Endothelial cell of umbilical vein (primary cell): ENCODE data around the gene SNX18. TPM values are rescaled to one million over a fixed set of nuclear protein-coding genes. Genes with fewer than 3 reads are reported as not detected.

Source experiments
- BruUV-seq: library from RNA; stranded (reverse); fragments of 400-500 nt; replicated peaks from 2 replicates; lab custom pipeline; 2021; lab: Mats Ljungman, UMichigan
- CTCF ChIA-PET: fragments of 300-600, 350-600 bp; sonication (Branson Sonifier 250); formaldehyde crosslinking; loops from one replicate; lab custom pipeline; 2021; ENCODE audit warnings: antibody characterized with exemption, inconsistent platforms; lab: Charles Lee
- POLR2A ChIA-PET: fragments of 300-600, 350-600 bp; sonication (Branson Sonifier 250); formaldehyde crosslinking; loops from one replicate; lab custom pipeline; 2021; ENCODE audit warnings: antibody characterized with exemption, inconsistent platforms; lab: Charles Lee
- DNase-seq: peaks from one replicate; pipeline ENCODE4 v3.0.0-alpha.2; 2011; ENCODE audit warnings: low read depth, low spot score
- FAIRE-seq: peaks from 2 replicates; lab custom pipeline; 2011; peaks lifted over from hg19 to GRCh38; lab: Jason Lieb, UNC
- H2AFZ ChIP-seq: 2 replicates; pipeline ENCODE4 v1.6.0; 2012; ENCODE audit warnings: low read depth, low read length, control low read depth, inconsistent platforms
- H3K27ac ChIP-seq: 2 replicates; pipeline ENCODE4 v1.5.1; 2011; ENCODE audit warnings: low read depth, mild to moderate bottlenecking, control low read depth, low read length, moderate library complexity; ENCODE audit not compliant: insufficient read depth
- H3K27me3 ChIP-seq, 2 experiments: 2 replicates each; pipeline versions ENCODE4 v1.6.0 to v1.6.1; 2011; ENCODE audit warnings: low read length in 2 of 2, mixed read lengths in 1 of 2; ENCODE audit not compliant: control insufficient read depth in 2 of 2, insufficient read depth in 2 of 2
- H3K36me3 ChIP-seq, 2 experiments: 2 replicates in 1 of 2; 3 replicates in 1 of 2; pipeline ENCODE4 v1.5.1; 2011; ENCODE audit warnings: low read length in 2 of 2, mild to moderate bottlenecking in 1 of 2, moderate library complexity in 1 of 2; ENCODE audit not compliant: control insufficient read depth in 2 of 2, insufficient read depth in 2 of 2; ENCODE audit errors: extremely low read depth in 1 of 2
- H3K4me1 ChIP-seq: 3 replicates; pipeline ENCODE4 v1.5.1; 2011; ENCODE audit warnings: mild to moderate bottlenecking, low read length; ENCODE audit not compliant: control insufficient read depth, insufficient read depth; ENCODE audit errors: extremely low read depth
- H3K4me2 ChIP-seq: 2 replicates; pipeline ENCODE4 v1.6.1; 2011; ENCODE audit warnings: low read length, control low read depth, mixed read lengths; ENCODE audit not compliant: insufficient read depth
- H3K4me3 ChIP-seq, 3 experiments: fragments of 200-600 bp in 1 of 3; sonication (generic), shearing (Covaris generic) in 1 of 3; replicated peaks in 1 of 3; 2 replicates each; pipeline ENCODE4 v1.5.1; 2011 to 2016; ENCODE audit warnings: control low read depth in 3 of 3, low read length in 3 of 3, mild to moderate bottlenecking in 2 of 3, inconsistent platforms in 1 of 3, low read depth in 1 of 3, moderate library complexity in 1 of 3; ENCODE audit not compliant: insufficient read depth in 1 of 3
- H3K79me2 ChIP-seq: 2 replicates; pipeline ENCODE4 v1.6.0; 2012; ENCODE audit warnings: low read length, inconsistent platforms; ENCODE audit not compliant: control insufficient read depth, insufficient read depth
- H3K9ac ChIP-seq: replicated peaks from 2 replicates; pipeline ENCODE3; 2011; ENCODE audit warnings: low read length, control low read depth; ENCODE audit not compliant: insufficient read depth; ENCODE audit errors: extremely low read depth
- H3K9me1 ChIP-seq: replicated peaks from 3 replicates; pipeline ENCODE4 v1.6.0; 2011; ENCODE audit warnings: mild to moderate bottlenecking, low read length; ENCODE audit not compliant: control insufficient read depth, insufficient read depth; ENCODE audit errors: extremely low read depth
- H3K9me3 ChIP-seq: replicated peaks from 2 replicates; pipeline ENCODE4 v1.5.1; 2012; ENCODE audit warnings: low read length, inconsistent platforms; ENCODE audit not compliant: control insufficient read depth, insufficient read depth
- H4K20me1 ChIP-seq: replicated peaks from 2 replicates; pipeline ENCODE3; 2011; ENCODE audit warnings: mild to moderate bottlenecking, low read length; ENCODE audit not compliant: control insufficient read depth, insufficient read depth; ENCODE audit errors: extremely low read depth
- EZH2 ChIP-seq: IDR thresholded peaks from 2 replicates; pipeline ENCODE4 v1.6.1; 2012; ENCODE audit warnings: borderline replicate concordance, low read depth, mild to moderate bottlenecking, moderate library complexity, low read length, inconsistent platforms; ENCODE audit not compliant: severe bottlenecking
- FOS ChIP-seq: IDR thresholded peaks from 2 replicates; pipeline ENCODE4 v1.6.1; 2011; ENCODE audit warnings: mild to moderate bottlenecking, low read length, moderate library complexity, borderline replicate concordance; ENCODE audit not compliant: insufficient read depth
- GATA2 ChIP-seq: IDR thresholded peaks from 2 replicates; pipeline ENCODE4 v1.7.0; 2011; ENCODE audit warnings: low read depth, mild to moderate bottlenecking, moderate library complexity, mixed read lengths, low read length; ENCODE audit not compliant: insufficient read length, insufficient read depth
- JUN ChIP-seq: IDR thresholded peaks from 2 replicates; pipeline ENCODE4 v1.6.1; 2011; ENCODE audit warnings: borderline replicate concordance, low read depth; ENCODE audit not compliant: insufficient read length, insufficient read depth
- MYC ChIP-seq: IDR thresholded peaks from one replicate; pipeline ENCODE4 v1.6.1; 2011; ENCODE audit warnings: mild to moderate bottlenecking, low read depth, low read length
- POLR2A ChIP-seq: IDR thresholded peaks from 2 replicates; pipeline ENCODE4 v1.6.1; 2012; ENCODE audit warnings: low read depth, mild to moderate bottlenecking, control low read depth, low read length
- POLR2AphosphoS5 ChIP-seq: IDR thresholded peaks from 2 replicates; pipeline ENCODE4 v1.6.1; 2012; ENCODE audit warnings: low read depth, mild to moderate bottlenecking, control low read depth, low read length, moderate library complexity; ENCODE audit not compliant: insufficient read depth
- dilution Hi-C: fragments of 300-500 bp; cut with MboI; formaldehyde crosslinking; loops from one replicate; pipeline ENCODE4 v1.15.0; 2019; ENCODE audit warnings: low sequenced_read_pairs; ENCODE audit not compliant: extremely low pct_ligation_motif_present
- intact Hi-C: fragments of 100-400 bp; cut with micrococcal nuclease; formaldehyde crosslinking; loops from one replicate; pipeline ENCODE4 v1.10.0; 2022
- polyA plus RNA-seq, 4 experiments: library from polyadenylated mRNA; depleted of rRNA in 3 of 4; stranded (reverse) in 3 of 4; unstranded in 1 of 4; fragments of >200 nt; gene quantifications; 2 replicates each; pipeline versions ENCODE4 v1.2.1 to v1.2.3, GENCODE V29; 2011 to 2012; ENCODE audit warnings: missing spikeins in 1 of 4
- total RNA-seq: library from RNA; stranded (reverse); gene quantifications from 2 replicates; pipeline ENCODE4 v1.2.3, GENCODE V29; 2021
- TF ChIP-seq, protein P1 (sequence below), 2 donors: IDR thresholded peaks; 1 replicate in 1 of 2; 2 replicates in 1 of 2; pipeline ENCODE4 v1.5.1; 2011; ENCODE audit warnings: low read length in 2 of 2, mild to moderate bottlenecking in 2 of 2, moderate library complexity in 2 of 2, control low read depth in 1 of 2, inconsistent platforms in 1 of 2, low read depth in 1 of 2; ENCODE audit not compliant: insufficient read depth in 1 of 2; ENCODE audit errors: extremely low read depth in 1 of 2
- TF ChIP-seq, protein P2 (sequence below): IDR thresholded peaks from 2 replicates; pipeline ENCODE4 v1.6.1; 2011; ENCODE audit not compliant: insufficient read depth, insufficient read length

SNX18 gene
- total and polyA plus RNA-seq, 2 donors (not counting 3 experiments of a cell fraction or from before 2014, with no cell fraction given), result 11.8 to 25.3 TPM

DNA sequence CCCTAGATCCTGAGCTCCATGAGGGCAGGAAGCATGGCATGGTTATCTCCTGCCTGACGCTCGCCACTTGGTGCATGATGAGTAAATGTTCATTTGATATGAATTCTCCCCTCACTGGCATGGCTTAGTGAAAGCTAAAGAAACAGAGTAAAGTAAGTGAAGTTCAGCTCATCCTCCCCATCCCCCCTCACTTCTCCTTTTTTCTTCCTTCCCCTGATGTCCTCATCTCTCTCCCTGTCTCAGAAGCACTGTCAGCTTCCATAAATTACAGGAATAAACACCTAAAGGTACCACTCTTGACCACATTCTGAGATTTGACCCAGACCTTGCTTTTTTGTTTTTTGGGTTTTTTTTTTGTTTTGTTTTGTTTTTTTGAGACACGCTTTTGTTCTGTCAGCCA lies 73.3 kb downstream of the SNX18 start:
- dilution Hi-C loops (no loop called here), intact Hi-C loops (no loop called here)
- Histone ChIP-seq H2AFZ (no peak overlapping the region), H3K4me3 (no peak overlapping the region), H3K4me2 (no peak overlapping the region), H3K27ac (no peak overlapping the region), H4K20me1 (no peaks in the 10 kb centered on the region), H3K9me3 (no peaks in the 10 kb centered on the region), H3K27me3 (no peaks in the 10 kb centered on the region), H3K36me3 (no peaks in the 10 kb centered on the region), H3K9me1 (no peaks in the 10 kb centered on the region), H3K79me2 (no peaks in the 10 kb centered on the region), H3K4me1 (no peaks in the 10 kb centered on the region), H3K9ac (no peak overlapping the region)
- POLR2A ChIA-PET, result no interaction called here
- BruUV-seq, result no TSS peak
- CTCF ChIA-PET, result interaction anchor here (1.5 to 3.1 kb wide), 3 partner anchors 16 to 276 kb away, joined by 3 to 8 read pairs (median 6); no protein-coding TSS in a partner anchor
- no peak for TF ChIP-seq JUN
- TF ChIP-seq, protein P1, sequence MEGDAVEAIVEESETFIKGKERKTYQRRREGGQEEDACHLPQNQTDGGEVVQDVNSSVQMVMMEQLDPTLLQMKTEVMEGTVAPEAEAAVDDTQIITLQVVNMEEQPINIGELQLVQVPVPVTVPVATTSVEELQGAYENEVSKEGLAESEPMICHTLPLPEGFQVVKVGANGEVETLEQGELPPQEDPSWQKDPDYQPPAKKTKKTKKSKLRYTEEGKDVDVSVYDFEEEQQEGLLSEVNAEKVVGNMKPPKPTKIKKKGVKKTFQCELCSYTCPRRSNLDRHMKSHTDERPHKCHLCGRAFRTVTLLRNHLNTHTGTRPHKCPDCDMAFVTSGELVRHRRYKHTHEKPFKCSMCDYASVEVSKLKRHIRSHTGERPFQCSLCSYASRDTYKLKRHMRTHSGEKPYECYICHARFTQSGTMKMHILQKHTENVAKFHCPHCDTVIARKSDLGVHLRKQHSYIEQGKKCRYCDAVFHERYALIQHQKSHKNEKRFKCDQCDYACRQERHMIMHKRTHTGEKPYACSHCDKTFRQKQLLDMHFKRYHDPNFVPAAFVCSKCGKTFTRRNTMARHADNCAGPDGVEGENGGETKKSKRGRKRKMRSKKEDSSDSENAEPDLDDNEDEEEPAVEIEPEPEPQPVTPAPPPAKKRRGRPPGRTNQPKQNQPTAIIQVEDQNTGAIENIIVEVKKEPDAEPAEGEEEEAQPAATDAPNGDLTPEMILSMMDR (IDR thresholded peaks at IDR 0.05; ENCODE audit: extremely low read depth in 1 of 2, insufficient read depth in 1 of 2, low read depth in 1 of 2, low read length in 2 of 2), result no peak
- TF ChIP-seq POLR2A, result no peak
- TF ChIP-seq, protein P2, sequence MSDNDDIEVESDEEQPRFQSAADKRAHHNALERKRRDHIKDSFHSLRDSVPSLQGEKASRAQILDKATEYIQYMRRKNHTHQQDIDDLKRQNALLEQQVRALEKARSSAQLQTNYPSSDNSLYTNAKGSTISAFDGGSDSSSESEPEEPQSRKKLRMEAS, result no peak
- no peak for TF ChIP-seq POLR2AphosphoS5
- no peak for TF ChIP-seq FOS
- no peak for TF ChIP-seq GATA2
- no peak for TF ChIP-seq EZH2
- TF ChIP-seq MYC, result no peak
- DNase-seq (no peak), FAIRE-seq (no peak)
